Chondrocyte (in vitro differentiated cells): ENCODE results near the gene PHACTR4. TPM values are rescaled to one million over a fixed set of nuclear protein-coding genes. Genes with fewer than 3 reads are reported as not detected.
"Not testable (repeated sequence)": the region's sequence is repeated elsewhere in the genome, so short reads cannot be mapped to it uniquely, and the experiment has no call there.

Experiments
- DNase-seq: peaks from one replicate; pipeline ENCODE4 v3.0.0; 2021; ENCODE audit warnings: mixed read lengths, low spot score
- H3K27ac Mint-ChIP-seq: one replicate; pipeline ENCODE4 v1.8.0; 2021; ENCODE audit warnings: mild to moderate bottlenecking, moderate library complexity, mixed read lengths; ENCODE audit not compliant: unreplicated experiment
- H3K27me3 Mint-ChIP-seq: 2 replicates; pipeline ENCODE4 v1.8.0; 2021; ENCODE audit warnings: low read depth, mixed read lengths
- H3K36me3 Mint-ChIP-seq: 2 replicates; pipeline ENCODE4 v1.8.0; 2021; ENCODE audit warnings: low read depth, mixed read lengths
- H3K4me1 Mint-ChIP-seq: 2 replicates; pipeline ENCODE4 v1.8.0; 2021; ENCODE audit warnings: low read depth, mild to moderate bottlenecking, mixed read lengths
- H3K4me3 Mint-ChIP-seq: one replicate; pipeline ENCODE4 v1.8.0; 2021; ENCODE audit warnings: mild to moderate bottlenecking, moderate library complexity, mixed read lengths; ENCODE audit not compliant: unreplicated experiment
- H3K9me3 Mint-ChIP-seq: 2 replicates; pipeline ENCODE4 v1.8.0; 2021; ENCODE audit warnings: low read depth, mixed read lengths
- total RNA-seq: library from RNA; stranded (reverse); gene quantifications from 3 replicates; pipeline ENCODE4 v1.2.1, GENCODE V29; 2021
- TF ChIP-seq, protein P1 (sequence below): fragments of 200-600 bp; sonication (generic); IDR thresholded peaks from 2 replicates; pipeline ENCODE4 v1.5.0; 2021; ENCODE audit warnings: antibody characterized with exemption, mild to moderate bottlenecking, moderate library complexity

PHACTR4 gene
- total RNA-seq, 1 donor from 2014 or later = 39.9 TPM

DNA sequence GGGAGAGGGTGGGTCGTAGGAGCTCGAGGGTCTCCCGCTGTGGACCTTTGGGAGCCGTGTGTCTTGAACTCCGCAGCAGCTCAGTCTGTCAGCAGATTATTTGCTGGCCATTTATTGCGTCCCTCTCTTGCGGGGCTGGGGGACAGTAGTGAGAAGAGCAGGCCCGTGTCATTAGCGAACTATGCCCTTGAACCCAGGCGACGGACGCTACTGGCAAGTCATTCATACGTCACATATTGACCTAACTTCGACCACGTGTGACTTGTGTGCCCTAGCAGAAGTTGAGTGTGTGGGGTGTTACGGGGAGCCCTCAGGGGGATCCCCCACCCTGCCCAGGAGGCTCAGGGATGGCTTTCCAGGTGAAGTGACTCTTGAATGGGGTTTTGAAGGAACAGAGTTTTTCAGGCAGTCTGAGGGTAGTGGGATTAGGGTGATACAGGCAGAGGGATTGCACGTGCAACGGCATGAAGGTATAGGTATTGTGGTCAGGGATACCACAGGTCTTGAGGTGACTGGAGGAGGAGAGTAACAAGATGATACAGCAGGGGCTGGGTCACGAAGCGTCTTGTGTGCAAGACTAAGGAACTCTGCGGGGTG, 149.3 kb downstream of the PHACTR4 start:
- no peak for DNase-seq
- no peaks in the 10 kb centered on the region for H3K9me3 Mint-ChIP-seq
- H3K36me3 Mint-ChIP-seq = no peaks in the 10 kb centered on the region
- H3K4me1 Mint-ChIP-seq = peaks cover 19% of the 10 kb centered on the region
- TF ChIP-seq, protein P1, sequence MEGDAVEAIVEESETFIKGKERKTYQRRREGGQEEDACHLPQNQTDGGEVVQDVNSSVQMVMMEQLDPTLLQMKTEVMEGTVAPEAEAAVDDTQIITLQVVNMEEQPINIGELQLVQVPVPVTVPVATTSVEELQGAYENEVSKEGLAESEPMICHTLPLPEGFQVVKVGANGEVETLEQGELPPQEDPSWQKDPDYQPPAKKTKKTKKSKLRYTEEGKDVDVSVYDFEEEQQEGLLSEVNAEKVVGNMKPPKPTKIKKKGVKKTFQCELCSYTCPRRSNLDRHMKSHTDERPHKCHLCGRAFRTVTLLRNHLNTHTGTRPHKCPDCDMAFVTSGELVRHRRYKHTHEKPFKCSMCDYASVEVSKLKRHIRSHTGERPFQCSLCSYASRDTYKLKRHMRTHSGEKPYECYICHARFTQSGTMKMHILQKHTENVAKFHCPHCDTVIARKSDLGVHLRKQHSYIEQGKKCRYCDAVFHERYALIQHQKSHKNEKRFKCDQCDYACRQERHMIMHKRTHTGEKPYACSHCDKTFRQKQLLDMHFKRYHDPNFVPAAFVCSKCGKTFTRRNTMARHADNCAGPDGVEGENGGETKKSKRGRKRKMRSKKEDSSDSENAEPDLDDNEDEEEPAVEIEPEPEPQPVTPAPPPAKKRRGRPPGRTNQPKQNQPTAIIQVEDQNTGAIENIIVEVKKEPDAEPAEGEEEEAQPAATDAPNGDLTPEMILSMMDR = no peak
- H3K27me3 Mint-ChIP-seq = no peaks in the 10 kb centered on the region
- H3K27ac Mint-ChIP-seq = peak overlapping the region; percentile 74
- H3K4me3 Mint-ChIP-seq = peak overlapping the region; percentile 76

DNA sequence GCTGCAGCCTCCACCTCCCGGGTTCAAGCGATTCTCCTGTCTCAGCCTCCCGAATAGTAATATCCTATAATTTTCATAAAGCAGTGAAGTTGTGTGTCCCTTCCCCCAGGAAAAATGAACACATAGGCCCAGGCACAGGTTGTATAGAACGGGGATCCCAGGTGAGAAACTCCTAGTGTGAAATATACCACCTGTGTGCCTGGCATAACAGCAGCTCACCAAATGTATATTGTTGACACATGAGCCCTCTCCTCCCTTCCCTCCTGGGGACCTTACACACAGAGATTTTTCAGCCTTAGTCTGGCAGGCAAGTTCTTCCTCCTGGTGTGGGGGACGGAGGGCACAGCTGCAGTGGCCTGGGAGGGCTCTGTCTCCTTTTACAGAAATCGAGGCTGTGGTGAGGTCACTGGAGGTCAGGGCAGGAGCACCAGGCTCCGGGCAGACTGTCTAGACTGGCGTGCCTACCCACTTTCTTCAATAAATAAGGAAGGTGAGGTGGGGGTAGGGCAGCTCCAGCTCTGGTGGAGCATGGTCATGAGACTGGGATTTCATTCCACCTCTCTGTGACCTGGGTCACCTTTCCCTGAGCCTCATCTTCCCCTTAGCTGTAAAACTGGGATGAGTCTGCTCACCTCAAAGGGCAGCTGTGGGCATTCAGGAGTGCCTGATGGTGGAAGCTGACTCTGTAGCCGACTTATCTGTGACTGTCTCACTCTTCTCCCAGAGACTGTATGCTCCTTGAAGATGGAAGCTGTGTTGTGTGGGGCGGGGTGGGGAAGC, 150.6 kb downstream of the PHACTR4 start:
- TF ChIP-seq, protein P1 = no peak
- no peak overlapping the region for H3K4me3 Mint-ChIP-seq
- no peaks in the 10 kb centered on the region for H3K36me3 Mint-ChIP-seq
- no peak overlapping the region for H3K27ac Mint-ChIP-seq
- no peaks in the 10 kb centered on the region for H3K27me3 Mint-ChIP-seq
- H3K4me1 Mint-ChIP-seq = peaks cover 19% of the 10 kb centered on the region
- H3K9me3 Mint-ChIP-seq = no peaks in the 10 kb centered on the region
- no peak for DNase-seq

DNA sequence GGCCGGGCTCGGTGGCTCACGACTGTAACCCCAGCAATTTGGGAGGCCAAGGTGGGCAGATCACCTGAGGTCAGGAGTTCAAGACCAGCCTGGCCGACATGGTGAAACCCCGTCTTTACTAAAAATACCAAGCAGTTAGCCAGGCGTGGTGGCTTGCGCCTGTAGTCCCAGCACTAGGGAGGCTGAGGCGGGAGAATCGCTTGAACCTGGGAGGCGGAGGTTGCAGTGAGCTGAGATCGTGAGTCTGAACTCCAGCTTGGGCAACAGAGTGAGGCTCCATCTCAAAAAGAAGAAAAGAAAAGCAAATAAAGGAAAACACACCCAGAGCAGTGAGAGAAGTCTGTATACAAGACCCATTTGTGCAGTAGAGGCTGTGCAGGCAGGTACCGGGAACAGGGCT, 151.3 kb downstream of the PHACTR4 start:
- not testable (repeated sequence) for H3K4me3 Mint-ChIP-seq, DNase-seq, H3K27me3 Mint-ChIP-seq, H3K9me3 Mint-ChIP-seq, H3K36me3 Mint-ChIP-seq, H3K27ac Mint-ChIP-seq
- H3K4me1 Mint-ChIP-seq = peaks cover 19% of the 10 kb centered on the region

DNA sequence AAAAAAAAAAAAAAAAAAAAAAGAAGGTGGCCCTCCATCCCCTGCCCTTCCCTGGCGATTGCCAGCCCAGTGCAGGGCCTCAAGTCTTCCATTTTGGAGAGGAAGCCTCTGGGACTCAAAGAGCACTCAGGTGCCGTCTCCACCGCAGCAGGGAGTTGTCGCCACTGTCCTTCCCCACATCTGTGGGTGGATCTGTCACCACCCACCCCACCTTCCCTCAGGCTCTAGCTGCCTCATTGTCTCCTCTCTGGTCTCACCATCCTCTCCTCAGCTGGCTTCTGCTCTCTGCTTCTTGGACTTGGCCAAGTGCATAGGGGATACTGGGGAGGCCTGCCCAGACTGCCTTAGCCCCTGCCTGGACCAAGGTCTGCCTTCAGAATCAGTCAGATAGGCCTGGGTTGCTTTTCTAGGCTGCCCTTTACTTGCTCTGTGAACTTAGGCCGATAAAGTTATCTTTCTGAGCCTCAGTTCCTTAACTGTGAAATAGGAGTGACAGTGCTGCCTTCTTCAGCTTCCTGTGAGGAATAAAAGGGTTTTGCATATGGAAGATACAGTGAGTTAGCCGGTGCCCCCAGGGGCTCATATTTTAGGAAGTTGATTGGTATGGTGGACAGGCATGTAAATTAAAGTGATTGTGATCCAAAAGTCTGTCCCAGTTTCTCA, 152.1 kb downstream of the PHACTR4 start:
- Mint-ChIP-seq H3K36me3 (no peaks in the 10 kb centered on the region), H3K27ac (no peak overlapping the region), H3K4me1 (peaks cover 19% of the 10 kb centered on the region), H3K4me3 (no peak overlapping the region), H3K9me3 (no peaks in the 10 kb centered on the region), H3K27me3 (no peaks in the 10 kb centered on the region)
- DNase-seq = no peak
- TF ChIP-seq, protein P1 = no peak

DNA sequence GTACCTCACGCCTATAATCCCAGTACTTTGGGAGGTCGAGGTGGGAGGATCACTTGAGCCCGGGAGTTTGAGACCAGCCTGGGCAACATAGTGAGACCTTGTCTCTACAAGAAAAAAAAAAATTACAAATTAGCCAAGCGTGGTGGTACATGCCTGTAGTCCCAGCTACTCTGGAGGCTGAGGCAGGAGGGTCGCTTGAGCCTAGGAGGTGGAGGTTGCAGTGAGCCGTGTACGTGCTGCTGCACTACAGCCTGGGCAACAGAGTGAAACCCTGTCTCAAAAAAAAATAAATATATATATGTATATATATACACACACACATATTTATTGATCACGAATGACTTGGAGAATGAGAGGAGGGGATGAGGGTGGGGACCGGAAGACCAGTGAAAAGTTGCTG, 153.0 kb downstream of the PHACTR4 start:
- not testable (repeated sequence) for H3K36me3 Mint-ChIP-seq, H3K4me3 Mint-ChIP-seq, H3K9me3 Mint-ChIP-seq, DNase-seq, H3K27me3 Mint-ChIP-seq, H3K27ac Mint-ChIP-seq
- peaks cover 14% of the 10 kb centered on the region for H3K4me1 Mint-ChIP-seq

DNA sequence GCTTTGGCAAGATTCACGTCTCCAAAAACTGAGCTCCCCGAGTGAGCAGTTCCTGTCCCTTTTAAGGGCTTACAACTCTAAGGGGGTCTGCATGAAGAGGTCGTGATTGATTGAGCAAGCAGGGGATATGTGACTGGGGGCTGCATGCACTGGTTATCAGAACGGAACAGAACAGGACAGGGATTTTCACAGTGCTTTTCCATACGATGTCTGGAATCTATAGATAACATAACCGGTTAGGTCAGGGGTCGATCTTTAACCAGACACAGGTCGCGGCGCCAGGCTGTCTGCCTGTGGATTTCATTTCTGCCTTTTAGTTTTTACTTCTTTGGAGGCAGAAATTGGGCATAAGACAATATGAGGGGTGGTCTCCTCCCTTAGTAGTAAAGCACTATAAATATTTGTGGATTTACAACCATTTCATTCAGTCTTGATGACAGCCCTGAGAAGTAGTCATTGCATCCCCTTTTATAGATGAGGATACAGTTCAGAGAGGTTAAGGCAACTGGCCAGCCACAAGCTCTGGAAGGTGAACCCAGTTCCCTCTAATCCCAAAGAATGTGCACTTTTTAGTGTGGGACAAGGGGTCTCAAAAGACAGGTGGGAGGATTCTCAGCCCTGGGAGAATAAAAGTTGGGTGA, 155.6 kb downstream of the PHACTR4 start:
- not testable (repeated sequence) for H3K27ac Mint-ChIP-seq, H3K36me3 Mint-ChIP-seq, H3K4me3 Mint-ChIP-seq, H3K27me3 Mint-ChIP-seq, H3K4me1 Mint-ChIP-seq, H3K9me3 Mint-ChIP-seq, DNase-seq
